K562 (cell line): ENCODE measurements around the gene MPV17L2. TPM values are rescaled to one million over a fixed set of nuclear protein-coding genes. Genes with fewer than 3 reads are reported as not detected.

Source experiments
- BHLHE40 ChIP-seq: IDR thresholded peaks from 2 replicates; pipeline ENCODE4 v1.6.1; 2011; ENCODE audit warnings: low read length, improper control_type of control experiment
- DNMT1 ChIP-seq: fragments of 450-650 bp; IDR thresholded peaks from 2 replicates; pipeline ENCODE4 v1.6.1; 2016; ENCODE audit warnings: antibody characterized with exemption, mild to moderate bottlenecking
- ETV6 ChIP-seq, 3 experiments: fragments of 150-350 bp in 1 of 3; sonication (generic) in 1 of 3; formaldehyde crosslinking in 1 of 3; IDR thresholded peaks; 2 replicates each; pipeline versions ENCODE4 v1.6.1 to v1.8.0; 2014 to 2022; ENCODE audit warnings: borderline replicate concordance in 2 of 3, low read depth in 2 of 3, antibody characterized with exemption in 1 of 3, low read length in 1 of 3, mild to moderate bottlenecking in 1 of 3, missing genetic modification reagents in 1 of 3
- EZH2 ChIP-seq: IDR thresholded peaks from 2 replicates; pipeline ENCODE4 v1.6.1; 2012; ENCODE audit warnings: low read depth, mild to moderate bottlenecking, inconsistent platforms, low read length, borderline replicate concordance
- GABPB1 ChIP-seq: sonication (generic); formaldehyde crosslinking; IDR thresholded peaks from 2 replicates; pipeline ENCODE4 v1.8.0; 2022; ENCODE audit warnings: mild to moderate bottlenecking, missing genetic modification reagents
- HMG20A ChIP-seq: fragments of 450-650 bp; formaldehyde crosslinking; conservative IDR thresholded peaks from 2 replicates; pipeline ENCODE4 v1.4.0; 2020; ENCODE audit warnings: mild to moderate bottlenecking, mixed read lengths
- HMGN3 ChIP-seq: IDR thresholded peaks from 2 replicates; pipeline ENCODE4 v1.6.1; 2011; ENCODE audit warnings: borderline replicate concordance, low read depth, mild to moderate bottlenecking, mixed read lengths, low read length; ENCODE audit not compliant: insufficient read length; ENCODE audit errors: extremely low read depth
- KAT8 ChIP-seq: fragments of 450-650 bp; IDR thresholded peaks from 2 replicates; pipeline ENCODE4 v1.6.1; 2016; ENCODE audit warnings: low read depth, mild to moderate bottlenecking
- KLF13 ChIP-seq: fragments of 450-650 bp; IDR thresholded peaks from 2 replicates; pipeline ENCODE4 v1.6.1; 2016; ENCODE audit warnings: missing genetic modification characterization, low read depth, mild to moderate bottlenecking, missing compliant biosample characterization, moderate library complexity, borderline replicate concordance
- NCOA4 ChIP-seq: fragments of 450-650 bp; IDR thresholded peaks from 2 replicates; pipeline ENCODE4 v1.6.1; 2018; ENCODE audit warnings: mild to moderate bottlenecking; ENCODE audit not compliant: partially characterized antibody
- NRF1 ChIP-seq, 2 experiments: fragments of 450-650 bp; IDR thresholded peaks in 1 of 2; conservative IDR thresholded peaks in 1 of 2; 2 replicates each; pipeline ENCODE4 v1.6.1; 2014; ENCODE audit warnings: mild to moderate bottlenecking in 2 of 2
- POLR2H ChIP-seq: IDR thresholded peaks from 2 replicates; pipeline ENCODE4 v1.6.1; 2016; ENCODE audit warnings: missing genetic modification characterization, low read depth, mild to moderate bottlenecking, control low read depth, missing compliant biosample characterization, moderate library complexity
- RFX7 ChIP-seq: fragments of 250-450 bp; sonication (Bioruptor Pico); IDR thresholded peaks from 2 replicates; pipeline ENCODE4 v1.5.1; 2021; ENCODE audit warnings: mild to moderate bottlenecking
- SLC30A9 ChIP-seq: fragments of 250-450 bp; sonication (Bioruptor Pico); IDR thresholded peaks from 2 replicates; pipeline ENCODE4 v1.8.0; 2022; ENCODE audit warnings: mild to moderate bottlenecking, moderate library complexity
- TCF7L2 ChIP-seq: fragments of 150-350 bp; IDR thresholded peaks from 2 replicates; pipeline ENCODE4 v1.6.1; 2016; ENCODE audit warnings: low read depth, mild to moderate bottlenecking, low read length, moderate library complexity
- TOE1 ChIP-seq, 2 experiments: fragments of 450-650 bp in 1 of 2; sonication (generic) in 1 of 2; formaldehyde crosslinking in 1 of 2; IDR thresholded peaks; 2 replicates each; pipeline versions ENCODE4 v1.7.1 to v1.8.0; 2016 to 2022; ENCODE audit warnings: borderline replicate concordance in 2 of 2, mild to moderate bottlenecking in 2 of 2, antibody characterized with exemption in 1 of 2, inconsistent platforms in 1 of 2, low read depth in 1 of 2, missing genetic modification reagents in 1 of 2, moderate library complexity in 1 of 2
- TRIM28 ChIP-seq: fragments of 450-650 bp; IDR thresholded peaks from 2 replicates; pipeline ENCODE4 v1.6.1; 2017
- polyA plus RNA-seq, 8 experiments: library from polyadenylated mRNA; depleted of rRNA in 4 of 8; stranded (reverse) in 5 of 8; unstranded in 3 of 8; fragments of >200 nt; fragmentation: Nextera tagmentation in 2 of 8; fragmentation: Illumina TruSeq in 1 of 8; extraction: Ambion mirVana in 2 of 8; extraction: Trizol in 1 of 8; gene quantifications; 2 replicates each; pipeline versions ENCODE4 v1.2.1 to v1.2.3, GENCODE V29; 2011 to 2014; ENCODE audit warnings: inconsistent platforms in 1 of 8, missing spikeins in 1 of 8
- total RNA-seq, 7 experiments: library from RNA; depleted of rRNA in 6 of 7; stranded (reverse); fragments of >200 nt in 6 of 7; fragmentation: Illumina TruSeq in 2 of 7; extraction: Trizol in 2 of 7; gene quantifications; 2 replicates each; pipeline versions ENCODE4 v1.2.1 to v1.2.3, GENCODE V29; 2011 to 2021; ENCODE audit warnings: low replicate concordance in 1 of 7
- TF ChIP-seq, protein P1 (sequence below): IDR thresholded peaks from 2 replicates; pipeline ENCODE4 v1.6.1; 2011; ENCODE audit warnings: borderline replicate concordance, low read depth, mild to moderate bottlenecking, moderate library complexity, low read length; ENCODE audit not compliant: insufficient read depth, poor library complexity, severe bottlenecking
- TF ChIP-seq, protein P2 (sequence below): fragments of 250-450 bp; sonication (Bioruptor Pico); IDR thresholded peaks from 2 replicates; pipeline ENCODE4 v1.8.0; 2021; ENCODE audit warnings: moderate library complexity, mild to moderate bottlenecking, inconsistent platforms
- TF ChIP-seq, protein P3 (sequence below): fragments of 450-650 bp; IDR thresholded peaks from 2 replicates; pipeline ENCODE4 v1.6.1; 2017; ENCODE audit warnings: antibody characterized with exemption, mild to moderate bottlenecking

MPV17L2 gene
- total and polyA plus RNA-seq, 9 of the 15 experiments (the other 6 are each of a cell fraction or from before 2014, with no cell fraction given), result 10.6 to 60.2 (median 28.5) TPM

DNA sequence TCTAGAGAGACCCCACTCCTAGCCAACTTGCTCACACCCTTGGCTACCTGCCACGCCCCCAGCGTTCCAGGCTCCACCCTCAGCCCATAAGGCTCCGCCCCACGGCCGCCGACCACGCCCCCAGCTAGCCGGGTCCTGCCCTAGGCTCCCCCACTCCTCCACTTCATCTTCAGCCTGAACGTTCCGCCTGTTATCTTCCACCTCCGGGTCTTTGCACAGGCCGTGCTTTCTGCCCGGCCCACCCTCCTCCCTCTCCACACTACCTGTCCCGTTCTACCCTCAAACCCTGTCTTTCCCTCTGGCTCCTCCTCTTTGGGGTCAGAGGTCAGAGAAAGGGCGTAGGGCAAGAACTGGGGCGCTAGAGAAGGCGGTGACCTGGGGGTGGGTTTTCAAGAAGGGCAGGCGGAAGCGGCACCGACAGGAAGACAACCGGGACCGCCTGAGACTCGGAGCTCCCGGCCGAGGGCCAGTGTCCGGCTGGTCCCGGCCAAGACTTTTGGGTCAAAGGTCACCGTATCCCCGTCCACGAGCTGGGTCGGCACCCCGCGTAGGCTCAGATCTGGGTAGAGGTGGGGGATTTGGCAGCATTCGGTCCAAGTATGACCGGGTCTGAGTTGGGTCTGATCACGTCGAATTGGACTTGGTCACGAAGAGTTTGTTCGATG, 31.0 kb downstream of the MPV17L2 start (continued):
- TF ChIP-seq, protein P1, sequence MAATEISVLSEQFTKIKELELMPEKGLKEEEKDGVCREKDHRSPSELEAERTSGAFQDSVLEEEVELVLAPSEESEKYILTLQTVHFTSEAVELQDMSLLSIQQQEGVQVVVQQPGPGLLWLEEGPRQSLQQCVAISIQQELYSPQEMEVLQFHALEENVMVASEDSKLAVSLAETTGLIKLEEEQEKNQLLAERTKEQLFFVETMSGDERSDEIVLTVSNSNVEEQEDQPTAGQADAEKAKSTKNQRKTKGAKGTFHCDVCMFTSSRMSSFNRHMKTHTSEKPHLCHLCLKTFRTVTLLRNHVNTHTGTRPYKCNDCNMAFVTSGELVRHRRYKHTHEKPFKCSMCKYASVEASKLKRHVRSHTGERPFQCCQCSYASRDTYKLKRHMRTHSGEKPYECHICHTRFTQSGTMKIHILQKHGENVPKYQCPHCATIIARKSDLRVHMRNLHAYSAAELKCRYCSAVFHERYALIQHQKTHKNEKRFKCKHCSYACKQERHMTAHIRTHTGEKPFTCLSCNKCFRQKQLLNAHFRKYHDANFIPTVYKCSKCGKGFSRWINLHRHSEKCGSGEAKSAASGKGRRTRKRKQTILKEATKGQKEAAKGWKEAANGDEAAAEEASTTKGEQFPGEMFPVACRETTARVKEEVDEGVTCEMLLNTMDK, result no peak
- TF ChIP-seq KAT8, result no peak
- TF ChIP-seq EZH2, result no peak
- TF ChIP-seq BHLHE40, result no peak; the same call in 1 of the 2 replicates
- TF ChIP-seq KLF13 (tag), result peak; percentile 68; the same call in 1 of the 2 replicates
- no peak for TF ChIP-seq HMG20A (CRISPR knock-in tag)
- TF ChIP-seq, protein P2, sequence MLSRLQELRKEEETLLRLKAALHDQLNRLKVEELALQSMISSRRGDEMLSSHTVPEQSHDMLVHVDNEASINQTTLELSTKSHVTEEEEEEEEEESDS, result no peak
- TF ChIP-seq TRIM28, result peak; percentile 71
- TF ChIP-seq ETV6 (IDR thresholded peaks at IDR 0.05; ENCODE audit: borderline replicate concordance in 1 of 2, low read depth in 2 of 2, low read length in 1 of 2), result no peak
- TF ChIP-seq ETV6 (CRISPR knock-in tag; IDR thresholded peaks at IDR 0.05; ENCODE audit: borderline replicate concordance), result no peak
- no peak for TF ChIP-seq NCOA4
- peak; percentile 89 for TF ChIP-seq GABPB1 (CRISPR knock-in tag)
- no peak for TF ChIP-seq POLR2H (tag)
- TF ChIP-seq, protein P3, sequence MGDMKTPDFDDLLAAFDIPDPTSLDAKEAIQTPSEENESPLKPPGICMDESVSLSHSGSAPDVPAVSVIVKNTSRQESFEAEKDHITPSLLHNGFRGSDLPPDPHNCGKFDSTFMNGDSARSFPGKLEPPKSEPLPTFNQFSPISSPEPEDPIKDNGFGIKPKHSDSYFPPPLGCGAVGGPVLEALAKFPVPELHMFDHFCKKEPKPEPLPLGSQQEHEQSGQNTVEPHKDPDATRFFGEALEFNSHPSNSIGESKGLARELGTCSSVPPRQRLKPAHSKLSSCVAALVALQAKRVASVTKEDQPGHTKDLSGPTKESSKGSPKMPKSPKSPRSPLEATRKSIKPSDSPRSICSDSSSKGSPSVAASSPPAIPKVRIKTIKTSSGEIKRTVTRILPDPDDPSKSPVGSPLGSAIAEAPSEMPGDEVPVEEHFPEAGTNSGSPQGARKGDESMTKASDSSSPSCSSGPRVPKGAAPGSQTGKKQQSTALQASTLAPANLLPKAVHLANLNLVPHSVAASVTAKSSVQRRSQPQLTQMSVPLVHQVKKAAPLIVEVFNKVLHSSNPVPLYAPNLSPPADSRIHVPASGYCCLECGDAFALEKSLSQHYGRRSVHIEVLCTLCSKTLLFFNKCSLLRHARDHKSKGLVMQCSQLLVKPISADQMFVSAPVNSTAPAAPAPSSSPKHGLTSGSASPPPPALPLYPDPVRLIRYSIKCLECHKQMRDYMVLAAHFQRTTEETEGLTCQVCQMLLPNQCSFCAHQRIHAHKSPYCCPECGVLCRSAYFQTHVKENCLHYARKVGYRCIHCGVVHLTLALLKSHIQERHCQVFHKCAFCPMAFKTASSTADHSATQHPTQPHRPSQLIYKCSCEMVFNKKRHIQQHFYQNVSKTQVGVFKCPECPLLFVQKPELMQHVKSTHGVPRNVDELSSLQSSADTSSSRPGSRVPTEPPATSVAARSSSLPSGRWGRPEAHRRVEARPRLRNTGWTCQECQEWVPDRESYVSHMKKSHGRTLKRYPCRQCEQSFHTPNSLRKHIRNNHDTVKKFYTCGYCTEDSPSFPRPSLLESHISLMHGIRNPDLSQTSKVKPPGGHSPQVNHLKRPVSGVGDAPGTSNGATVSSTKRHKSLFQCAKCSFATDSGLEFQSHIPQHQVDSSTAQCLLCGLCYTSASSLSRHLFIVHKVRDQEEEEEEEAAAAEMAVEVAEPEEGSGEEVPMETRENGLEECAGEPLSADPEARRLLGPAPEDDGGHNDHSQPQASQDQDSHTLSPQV, result no peak
- TF ChIP-seq DNMT1, result peak; percentile 95; the same call in 1 of the 2 replicates
- TF ChIP-seq TCF7L2, result no peak
- no peak; a peak in 1 of 4 replicates for TF ChIP-seq NRF1 (conservative IDR thresholded peaks at IDR 0.05 in 1 of 2, IDR thresholded peaks at IDR 0.05 in 1 of 2)
- peak; percentile 20 for TF ChIP-seq HMGN3
- no peak for TF ChIP-seq SLC30A9 (CRISPR knock-in tag)
- no peak for TF ChIP-seq RFX7 (CRISPR knock-in tag)
- peak; percentile 97 for TF ChIP-seq TOE1 (IDR thresholded peaks at IDR 0.05; ENCODE audit: borderline replicate concordance)
- 0 out of 2 replicates have a peak, but pooled peaks have one; percentile 49 for TF ChIP-seq TOE1 (CRISPR knock-in tag; IDR thresholded peaks at IDR 0.05; ENCODE audit: borderline replicate concordance, low read depth)
